ENCODE measurements around the gene ATP1B3.
A peak's percentile ranks its signal among the peaks of the same experiment; 100 is the strongest.

The ATP1B3 gene

DNA sequence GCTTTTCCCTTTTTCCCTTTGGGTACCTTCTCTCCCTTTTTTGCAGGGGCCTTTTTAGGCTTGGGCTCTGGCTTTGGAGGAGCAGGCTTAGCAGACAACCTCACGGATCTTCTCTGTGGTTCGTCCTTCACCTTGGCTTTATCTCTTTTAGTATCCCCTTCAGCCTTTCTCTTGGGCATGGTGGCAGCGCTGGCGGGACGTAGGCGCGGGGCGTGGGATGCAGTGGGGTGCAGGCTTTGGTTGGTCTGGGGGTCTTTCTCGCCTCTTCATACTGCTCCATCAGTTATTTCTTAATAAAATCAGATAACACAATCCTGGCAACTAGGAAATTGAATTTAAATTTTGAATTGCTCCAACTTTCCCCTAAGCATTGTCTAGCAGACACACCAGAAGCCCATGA lies 11.3 kb upstream of the ATP1B3 start:
- in situ Hi-C loops (cut with MboI; ENCODE audit: low sequenced_read_pairs, unreplicated experiment), result no loop called here
- TF ChIP-seq, protein P1, sequence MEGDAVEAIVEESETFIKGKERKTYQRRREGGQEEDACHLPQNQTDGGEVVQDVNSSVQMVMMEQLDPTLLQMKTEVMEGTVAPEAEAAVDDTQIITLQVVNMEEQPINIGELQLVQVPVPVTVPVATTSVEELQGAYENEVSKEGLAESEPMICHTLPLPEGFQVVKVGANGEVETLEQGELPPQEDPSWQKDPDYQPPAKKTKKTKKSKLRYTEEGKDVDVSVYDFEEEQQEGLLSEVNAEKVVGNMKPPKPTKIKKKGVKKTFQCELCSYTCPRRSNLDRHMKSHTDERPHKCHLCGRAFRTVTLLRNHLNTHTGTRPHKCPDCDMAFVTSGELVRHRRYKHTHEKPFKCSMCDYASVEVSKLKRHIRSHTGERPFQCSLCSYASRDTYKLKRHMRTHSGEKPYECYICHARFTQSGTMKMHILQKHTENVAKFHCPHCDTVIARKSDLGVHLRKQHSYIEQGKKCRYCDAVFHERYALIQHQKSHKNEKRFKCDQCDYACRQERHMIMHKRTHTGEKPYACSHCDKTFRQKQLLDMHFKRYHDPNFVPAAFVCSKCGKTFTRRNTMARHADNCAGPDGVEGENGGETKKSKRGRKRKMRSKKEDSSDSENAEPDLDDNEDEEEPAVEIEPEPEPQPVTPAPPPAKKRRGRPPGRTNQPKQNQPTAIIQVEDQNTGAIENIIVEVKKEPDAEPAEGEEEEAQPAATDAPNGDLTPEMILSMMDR (IDR thresholded peaks at IDR 0.05; ENCODE audit: borderline replicate concordance, control extremely low read depth, extremely low read depth, insufficient read depth, missing control alignments), result no peak

DNA sequence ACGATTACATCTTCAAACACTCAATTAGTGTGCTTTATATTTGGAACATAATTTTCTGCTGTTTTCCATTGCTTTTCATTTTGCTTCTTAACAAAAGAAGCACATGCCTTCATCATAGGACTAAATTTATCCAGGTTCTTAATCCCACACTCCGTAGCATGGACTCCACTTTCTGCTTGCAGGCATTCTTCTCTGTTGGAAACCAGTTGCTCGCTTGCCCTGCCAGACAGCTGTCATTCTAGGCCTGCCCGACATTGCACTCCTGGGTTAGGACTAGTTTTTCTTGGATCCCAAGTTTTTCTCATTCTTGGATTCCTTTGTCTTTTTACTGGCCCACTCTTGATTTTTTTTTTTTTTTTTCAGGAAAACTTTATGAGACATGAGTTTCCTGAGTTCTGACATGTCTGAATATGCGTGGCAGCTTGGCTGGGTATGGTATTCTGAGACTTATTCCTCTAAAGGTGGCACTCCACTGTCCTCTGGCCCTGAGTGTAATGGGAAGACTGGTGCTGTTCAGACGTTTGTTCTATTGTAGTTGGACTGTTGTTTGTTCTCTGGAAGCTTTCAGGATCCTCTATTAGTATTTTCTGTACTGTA lies 6.3 kb upstream of the ATP1B3 start:
- in situ Hi-C loops (cut with MboI; ENCODE audit: low sequenced_read_pairs, unreplicated experiment), result no loop called here
- TF ChIP-seq, protein P1 (IDR thresholded peaks at IDR 0.05; ENCODE audit: borderline replicate concordance, control extremely low read depth, extremely low read depth, insufficient read depth, missing control alignments), result no peak
- no peak for DNase-seq (ENCODE audit: low spot score)

More for the DNA sequence above, 11.3 kb upstream of the ATP1B3 start:
- DNase-seq (ENCODE audit: low spot score), result no peak

DNA sequence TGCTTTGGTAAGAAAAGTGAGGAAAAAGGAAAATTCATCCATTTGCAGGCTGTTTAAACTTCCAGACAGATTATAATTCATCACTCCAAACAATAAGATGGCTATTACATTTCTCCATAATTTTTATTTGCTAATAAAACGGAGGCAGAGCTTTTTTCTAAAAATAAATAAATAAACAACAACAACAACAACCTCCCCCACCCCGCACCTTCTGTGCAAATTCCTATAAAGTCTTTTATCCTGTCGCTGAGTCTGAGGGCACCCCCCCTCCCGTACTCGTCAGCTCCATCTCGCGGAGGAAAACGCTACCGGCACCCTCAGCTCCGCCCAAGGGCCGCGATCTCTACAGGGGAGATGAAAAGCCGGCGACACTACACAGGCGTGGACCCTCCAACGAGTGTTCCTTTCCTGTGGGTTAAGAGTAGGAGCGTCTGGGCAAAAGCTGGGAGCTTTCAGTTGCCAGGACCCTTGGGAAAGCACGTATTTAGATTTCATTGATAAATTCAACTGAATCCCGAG lies 1.0 kb upstream of the ATP1B3 start:
- TF ChIP-seq, protein P1 (IDR thresholded peaks at IDR 0.05; ENCODE audit: borderline replicate concordance, control extremely low read depth, extremely low read depth, insufficient read depth, missing control alignments), result peak; percentile 83
- in situ Hi-C loops (cut with MboI; ENCODE audit: low sequenced_read_pairs, unreplicated experiment), result loop anchor here (25.0 kb wide), 1 partner anchor 413 kb away; no protein-coding TSS in a partner anchor
- DNase-seq (ENCODE audit: low spot score), result peak; percentile 86

DNA sequence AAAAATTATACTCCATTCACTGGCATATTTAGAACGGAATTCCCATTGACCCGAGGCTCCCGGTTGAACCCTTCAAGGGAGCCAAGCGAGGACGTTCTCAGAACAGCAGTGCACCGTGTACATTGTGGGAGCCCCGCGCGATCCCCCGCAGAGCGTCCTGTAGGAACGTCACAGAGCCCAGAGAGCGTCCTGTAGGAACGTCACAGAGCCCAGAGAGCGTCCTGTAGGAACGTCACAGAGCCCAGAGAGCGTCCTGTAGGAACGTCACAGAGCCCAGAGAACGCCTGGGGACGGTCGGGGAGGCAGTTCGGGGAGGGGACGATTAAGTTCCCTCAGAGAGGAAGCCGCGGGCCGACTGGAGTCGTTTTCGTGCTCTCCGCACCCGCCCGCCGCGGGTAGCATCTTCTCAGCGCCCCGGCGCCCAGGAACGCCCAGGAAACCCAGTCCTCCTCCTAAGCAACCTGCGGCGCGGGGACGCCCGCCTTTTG lies 506 bp upstream of the ATP1B3 start:
- no peak for DNase-seq (ENCODE audit: low spot score)
- TF ChIP-seq, protein P1 (IDR thresholded peaks at IDR 0.05; ENCODE audit: borderline replicate concordance, control extremely low read depth, extremely low read depth, insufficient read depth, missing control alignments), result no peak
- in situ Hi-C loops (cut with MboI; ENCODE audit: low sequenced_read_pairs, unreplicated experiment), result loop anchor here (25.0 kb wide), 1 partner anchor 414 kb away; no protein-coding TSS in a partner anchor

DNA sequence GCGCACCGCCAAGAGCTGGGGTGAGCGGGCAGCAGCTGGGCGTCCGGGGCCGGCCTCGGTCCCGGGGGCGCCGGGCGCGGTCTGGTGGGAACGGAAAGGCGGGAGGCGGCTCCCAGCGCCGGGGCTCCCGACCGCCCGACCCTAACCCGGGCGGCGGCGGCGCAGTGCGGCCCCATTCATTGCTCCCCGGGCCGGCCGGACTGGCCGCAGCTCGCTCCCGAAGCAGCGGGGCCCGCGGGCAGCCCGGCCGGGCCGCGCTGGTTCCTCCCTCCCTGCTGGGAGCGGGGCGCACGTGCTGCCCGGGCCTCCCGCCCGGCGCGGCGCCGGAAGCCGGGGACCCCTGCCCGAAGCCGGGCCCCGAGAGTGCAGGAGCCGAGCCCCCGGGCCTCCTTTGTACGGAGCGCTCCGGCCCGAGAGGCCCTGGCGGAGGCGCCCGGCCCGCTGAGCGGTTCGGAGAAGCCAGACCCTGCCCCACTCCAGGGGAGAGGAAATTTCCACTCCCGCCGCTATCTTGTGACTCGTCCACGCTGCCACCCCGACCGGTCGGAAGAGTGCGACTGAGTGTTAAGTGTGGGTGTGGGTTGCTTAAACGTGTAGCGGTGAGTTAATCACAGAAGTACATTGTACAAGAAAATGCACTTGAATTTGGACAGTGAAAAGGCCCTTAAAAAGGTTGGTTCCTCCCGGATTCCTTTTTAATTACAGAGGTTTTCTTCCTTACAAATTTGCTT lies 613 bp downstream of the ATP1B3 start:
- in situ Hi-C loops (cut with MboI; ENCODE audit: low sequenced_read_pairs, unreplicated experiment), result loop anchor here (25.0 kb wide), 1 partner anchor 415 kb away; no protein-coding TSS in a partner anchor
- TF ChIP-seq, protein P1 (IDR thresholded peaks at IDR 0.05; ENCODE audit: borderline replicate concordance, control extremely low read depth, extremely low read depth, insufficient read depth, missing control alignments), result no peak
- peak; percentile 52 for DNase-seq (ENCODE audit: low spot score)

DNA sequence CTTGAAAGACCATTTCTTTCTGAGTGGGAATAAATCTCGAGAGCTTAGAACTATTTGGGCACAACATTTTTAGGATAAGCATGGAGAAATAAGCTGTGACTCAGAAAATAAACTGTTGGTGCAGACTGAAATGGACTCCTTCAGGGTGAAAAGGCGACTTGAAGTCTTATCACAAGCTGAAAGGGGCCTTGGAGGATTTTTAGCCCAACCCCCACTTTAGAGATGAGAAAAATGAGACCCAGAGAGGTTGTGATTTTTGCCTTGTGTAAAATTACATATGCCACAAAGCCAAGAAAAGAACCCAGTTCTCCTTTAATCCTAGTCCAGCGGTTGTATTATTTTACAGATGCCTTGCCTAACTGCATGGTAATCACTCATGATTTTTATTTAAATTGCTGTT lies 1.5 kb downstream of the ATP1B3 start:
- TF ChIP-seq, protein P1 (IDR thresholded peaks at IDR 0.05; ENCODE audit: borderline replicate concordance, control extremely low read depth, extremely low read depth, insufficient read depth, missing control alignments), result no peak
- in situ Hi-C loops (cut with MboI; ENCODE audit: low sequenced_read_pairs, unreplicated experiment), result loop anchor here (25.0 kb wide), 1 partner anchor 416 kb away; no protein-coding TSS in a partner anchor
- DNase-seq (ENCODE audit: low spot score), result no peak
